K562 (cell line): ENCODE measurements around the gene CTXND1. TPM values are rescaled to one million over a fixed set of nuclear protein-coding genes. Genes with fewer than 3 reads are reported as not detected.

Source experiments
- BRD4 ChIP-seq: fragments of 200-600 bp; sonication (generic); IDR thresholded peaks from 2 replicates; pipeline ENCODE4 v1.6.1; 2017; ENCODE audit warnings: inconsistent platforms
- BRD9 ChIP-seq: fragments of 450-650 bp; IDR thresholded peaks from 2 replicates; pipeline ENCODE4 v1.6.1; 2018; ENCODE audit warnings: low read depth; ENCODE audit not compliant: partially characterized antibody
- CHD4 ChIP-seq: fragments of 200-600 bp; sonication (generic); IDR thresholded peaks from 3 replicates; pipeline ENCODE4 v1.6.1; 2012; ENCODE audit warnings: low read depth, mild to moderate bottlenecking, mixed read lengths, low read length, inconsistent platforms; ENCODE audit not compliant: insufficient read depth, insufficient replicate concordance, poor library complexity, severe bottlenecking
- DPF2 ChIP-seq: fragments of 450-650 bp; IDR thresholded peaks from 2 replicates; pipeline ENCODE4 v1.6.1; 2016
- EHMT2 ChIP-seq: fragments of 450-650 bp; IDR thresholded peaks from 2 replicates; pipeline ENCODE4 v1.6.1; 2018; ENCODE audit warnings: antibody characterized with exemption
- ELF2 ChIP-seq: fragments of 250-450 bp; sonication (Bioruptor Pico); IDR thresholded peaks from 2 replicates; pipeline ENCODE4 v1.5.0; 2021; ENCODE audit warnings: mild to moderate bottlenecking
- FOS ChIP-seq: IDR thresholded peaks from 3 replicates; pipeline ENCODE4 v1.6.1; 2011; ENCODE audit not compliant: insufficient read length; ENCODE audit errors: extremely low read depth
- JUNB ChIP-seq: fragments of 450-650 bp; formaldehyde crosslinking; conservative IDR thresholded peaks from 2 replicates; pipeline ENCODE4 v1.4.0; 2020; ENCODE audit warnings: mild to moderate bottlenecking
- MAZ ChIP-seq, 2 experiments: fragments of 450-650 bp in 1 of 2; sonication (generic) in 1 of 2; formaldehyde crosslinking; IDR thresholded peaks in 1 of 2; conservative IDR thresholded peaks in 1 of 2; 2 replicates each; pipeline versions ENCODE4 v1.4.0 to v1.5.0; 2020; ENCODE audit warnings: mild to moderate bottlenecking in 1 of 2, missing genetic modification reagents in 1 of 2
- SMARCE1 ChIP-seq: fragments of 450-650 bp; IDR thresholded peaks from 2 replicates; pipeline ENCODE4 v1.7.1; 2016; ENCODE audit warnings: mild to moderate bottlenecking
- USF1 ChIP-seq: sonication (generic); formaldehyde crosslinking; IDR thresholded peaks from 2 replicates; pipeline ENCODE4 v1.9.0; 2022; ENCODE audit warnings: mild to moderate bottlenecking, missing genetic modification reagents
- ZBTB2 ChIP-seq: fragments of 450-650 bp; IDR thresholded peaks from 2 replicates; pipeline ENCODE4 v1.6.1; 2016; ENCODE audit warnings: antibody characterized with exemption
- ZNF318 ChIP-seq, 2 experiments: fragments of 450-650 bp; IDR thresholded peaks; 2 replicates each; pipeline ENCODE4 v1.6.1; 2016; ENCODE audit warnings: mild to moderate bottlenecking in 2 of 2, borderline replicate concordance in 1 of 2, low read depth in 1 of 2, moderate library complexity in 1 of 2
- polyA plus RNA-seq, 8 experiments: library from polyadenylated mRNA; depleted of rRNA in 4 of 8; stranded (reverse) in 5 of 8; unstranded in 3 of 8; fragments of >200 nt; fragmentation: Nextera tagmentation in 2 of 8; fragmentation: Illumina TruSeq in 1 of 8; extraction: Ambion mirVana in 2 of 8; extraction: Trizol in 1 of 8; gene quantifications; 2 replicates each; pipeline versions ENCODE4 v1.2.1 to v1.2.3, GENCODE V29; 2011 to 2014; ENCODE audit warnings: inconsistent platforms in 1 of 8, missing spikeins in 1 of 8
- total RNA-seq, 7 experiments: library from RNA; depleted of rRNA in 6 of 7; stranded (reverse); fragments of >200 nt in 6 of 7; fragmentation: Illumina TruSeq in 2 of 7; extraction: Trizol in 2 of 7; gene quantifications; 2 replicates each; pipeline versions ENCODE4 v1.2.1 to v1.2.3, GENCODE V29; 2011 to 2021; ENCODE audit warnings: low replicate concordance in 1 of 7
- TF ChIP-seq, protein P1 (sequence below), 2 experiments: fragments of 450-650 bp; conservative IDR thresholded peaks; 2 replicates each; pipeline ENCODE4 v1.6.1; 2017; ENCODE audit warnings: mild to moderate bottlenecking in 2 of 2, moderate library complexity in 2 of 2

Gene CTXND1
- total and polyA plus RNA-seq, 9 of the 15 experiments (the other 6 are each of a cell fraction or from before 2014, with no cell fraction given), result 0.04 TPM; not detected in 7

DNA sequence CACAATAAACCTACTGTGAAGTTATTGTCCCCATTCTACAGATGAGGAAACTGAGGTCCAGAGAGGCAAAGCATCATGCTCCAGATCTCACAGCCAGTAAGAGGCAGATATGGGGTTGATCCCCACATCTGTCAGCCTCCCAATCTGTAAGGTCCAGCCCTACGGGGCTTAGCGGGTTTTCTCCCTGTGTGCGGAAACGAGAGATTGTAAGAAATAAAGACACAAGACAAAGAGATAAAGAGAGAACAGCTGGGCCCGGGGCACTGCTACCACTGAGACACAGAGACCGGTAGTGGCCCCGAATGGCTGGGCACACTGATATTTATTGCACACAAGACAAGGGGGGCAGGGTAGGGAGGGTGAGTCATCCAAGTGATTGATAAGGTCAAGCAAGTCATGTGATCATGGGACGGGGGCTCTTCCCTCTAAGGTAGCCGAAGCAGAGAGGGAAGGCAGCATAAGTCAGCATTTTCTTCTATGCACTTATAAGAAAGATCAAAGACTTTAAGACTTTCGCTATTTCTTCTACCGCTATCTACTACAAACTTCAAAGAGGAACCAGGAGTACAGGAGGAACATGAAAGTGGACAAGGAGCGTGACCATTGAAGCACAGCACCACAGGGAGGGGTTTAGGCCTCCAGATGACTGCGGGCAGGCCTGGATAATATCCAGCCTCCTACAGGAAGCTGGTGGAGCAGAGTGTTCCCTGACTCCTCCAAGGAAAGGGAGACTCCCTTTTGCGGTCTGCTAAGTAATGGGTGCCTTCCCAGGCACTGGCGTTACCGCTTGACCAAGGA, 96.4 kb downstream of the CTXND1 start (continued):
- TF ChIP-seq, protein P1, sequence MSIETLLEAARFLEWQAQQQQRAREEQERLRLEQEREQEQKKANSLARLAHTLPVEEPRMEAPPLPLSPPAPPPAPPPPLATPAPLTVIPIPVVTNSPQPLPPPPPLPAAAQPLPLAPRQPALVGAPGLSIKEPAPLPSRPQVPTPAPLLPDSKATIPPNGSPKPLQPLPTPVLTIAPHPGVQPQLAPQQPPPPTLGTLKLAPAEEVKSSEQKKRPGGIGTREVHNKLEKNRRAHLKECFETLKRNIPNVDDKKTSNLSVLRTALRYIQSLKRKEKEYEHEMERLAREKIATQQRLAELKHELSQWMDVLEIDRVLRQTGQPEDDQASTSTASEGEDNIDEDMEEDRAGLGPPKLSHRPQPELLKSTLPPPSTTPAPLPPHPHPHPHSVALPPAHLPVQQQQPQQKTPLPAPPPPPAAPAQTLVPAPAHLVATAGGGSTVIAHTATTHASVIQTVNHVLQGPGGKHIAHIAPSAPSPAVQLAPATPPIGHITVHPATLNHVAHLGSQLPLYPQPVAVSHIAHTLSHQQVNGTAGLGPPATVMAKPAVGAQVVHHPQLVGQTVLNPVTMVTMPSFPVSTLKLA (conservative IDR thresholded peaks at IDR 0.05), result peak in 1 of 2 experiments; percentile 68
- TF ChIP-seq CHD4 (peak; percentile 97), JUNB (peak; percentile 91), EHMT2 (0 out of 2 replicates have a peak, but pooled peaks have one; percentile 9), DPF2 (peak; percentile 98), USF1 (CRISPR knock-in tag) (peak; percentile 89), BRD9 (peak; percentile 5), SMARCE1 (peak; percentile 96), ELF2 (CRISPR knock-in tag) (peak; percentile 23; the same call in 1 of the 2 replicates), FOS (peak; percentile 54), ZNF318 (IDR thresholded peaks at IDR 0.05; ENCODE audit: borderline replicate concordance in 1 of 2, low read depth in 1 of 2) (peak in 1 of 2 experiments; percentile 84; a peak in 2 of 4 replicates), ZBTB2 (0 out of 2 replicates have a peak, but pooled peaks have one; percentile 31), MAZ (CRISPR knock-in tag; conservative IDR thresholded peaks at IDR 0.05 in 1 of 2, IDR thresholded peaks at IDR 0.05 in 1 of 2) (peak; percentile 43 to 58; a peak in 3 of 4 replicates), BRD4 (peak; percentile 68; the same call in 1 of the 2 replicates)
